ENCODE data around the gene HLX.

The HLX gene

DNA sequence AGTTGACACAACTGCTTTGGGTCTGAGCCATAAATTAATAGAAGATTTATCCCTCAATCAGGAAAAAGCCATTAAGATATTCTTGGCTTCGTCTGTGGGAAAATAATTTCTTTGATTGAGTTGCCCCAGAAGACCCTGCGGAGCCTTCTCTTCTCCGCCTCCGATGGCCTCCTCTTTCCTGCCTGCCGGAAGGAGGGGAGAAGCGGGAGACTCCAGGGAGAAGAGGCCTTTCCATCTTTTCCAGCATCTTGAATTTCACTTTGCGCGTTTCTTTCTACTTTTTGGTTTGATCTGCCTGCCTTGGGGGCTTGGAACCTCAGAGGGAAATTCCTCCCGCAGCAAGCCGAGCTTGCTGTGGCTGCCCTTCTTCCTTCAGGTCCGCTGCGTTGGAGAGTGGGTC is 16.8 kb downstream of the HLX start:
- no peak for DNase-seq

DNA sequence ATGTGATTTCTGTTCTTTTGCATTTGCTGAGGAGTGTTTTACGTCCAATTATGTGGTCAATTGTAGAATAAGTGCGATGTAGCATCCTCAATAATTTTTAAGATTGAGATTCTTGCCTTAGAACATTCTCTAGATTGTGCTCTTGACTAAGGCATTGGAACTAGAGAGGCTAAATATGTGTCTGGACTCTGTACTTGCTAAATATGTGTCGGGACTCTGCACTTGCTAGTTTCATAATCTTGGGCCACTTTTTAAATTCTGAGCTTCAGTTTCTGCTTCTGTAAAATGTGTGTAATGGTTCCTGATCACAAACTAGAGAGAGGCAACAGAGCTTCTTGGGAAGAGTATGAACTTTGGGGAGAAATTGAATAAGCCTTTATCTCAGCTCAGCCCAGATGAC is 21.6 kb downstream of the HLX start:
- DNase-seq = no peak

DNA sequence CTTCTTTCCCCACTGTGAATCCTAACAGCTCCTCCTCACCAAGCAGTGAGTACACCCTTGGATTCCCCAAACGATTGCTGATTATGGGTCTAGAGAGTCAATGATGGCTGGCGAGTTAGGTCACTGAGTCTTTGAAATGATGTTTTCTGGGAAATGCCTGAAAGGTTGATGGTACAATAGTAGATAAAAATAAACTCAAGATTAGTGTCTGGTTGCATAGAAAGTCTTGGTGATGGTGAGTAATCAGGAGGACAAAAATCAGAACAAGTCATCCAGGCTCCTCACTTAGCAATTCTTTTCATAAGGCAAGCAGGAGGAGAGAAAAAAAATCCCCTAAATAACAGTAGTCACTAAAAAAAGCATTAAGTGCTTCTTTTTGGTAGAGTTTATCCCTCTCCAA is 22.6 kb downstream of the HLX start:
- DNase-seq = no peak

DNA sequence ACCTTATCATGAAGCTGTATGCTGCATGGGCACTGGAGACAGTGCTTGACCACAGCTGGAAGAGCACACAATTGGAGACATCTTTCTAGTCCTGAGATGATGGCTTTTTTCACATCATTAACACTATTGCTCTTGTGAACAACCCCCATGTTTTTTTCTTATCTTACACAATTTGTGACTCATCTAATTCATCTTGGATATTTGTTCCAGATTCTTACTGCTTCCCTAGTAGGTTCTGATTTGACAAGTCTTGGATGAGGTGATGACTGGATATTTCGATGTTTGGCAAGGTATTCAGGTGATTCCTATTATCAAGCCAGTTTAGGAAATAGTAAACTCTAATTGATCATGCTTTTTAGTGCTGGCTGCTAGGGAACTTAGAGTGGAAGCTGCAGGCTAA is 23.7 kb downstream of the HLX start:
- DNase-seq = no peak

DNA sequence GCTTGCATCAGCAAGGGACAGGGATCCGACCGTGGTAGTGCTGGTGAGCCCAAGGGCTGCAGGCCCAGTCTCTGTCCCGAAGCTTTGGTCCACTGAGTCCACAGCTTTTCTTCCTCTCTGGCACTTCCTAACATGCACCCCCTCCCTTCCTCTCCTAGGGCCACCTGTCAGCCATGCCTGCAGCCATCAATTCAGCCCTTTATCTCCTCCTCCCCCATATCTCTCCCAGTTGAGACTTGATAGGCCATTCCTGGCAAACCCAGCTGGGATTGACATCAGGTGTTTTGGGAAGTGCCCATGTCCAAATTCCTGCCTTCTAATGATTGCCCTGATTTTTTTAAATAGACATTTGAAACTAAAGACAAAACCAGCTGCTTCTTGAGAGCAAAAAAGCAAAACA is 25.6 kb downstream of the HLX start:
- no peak for DNase-seq

DNA sequence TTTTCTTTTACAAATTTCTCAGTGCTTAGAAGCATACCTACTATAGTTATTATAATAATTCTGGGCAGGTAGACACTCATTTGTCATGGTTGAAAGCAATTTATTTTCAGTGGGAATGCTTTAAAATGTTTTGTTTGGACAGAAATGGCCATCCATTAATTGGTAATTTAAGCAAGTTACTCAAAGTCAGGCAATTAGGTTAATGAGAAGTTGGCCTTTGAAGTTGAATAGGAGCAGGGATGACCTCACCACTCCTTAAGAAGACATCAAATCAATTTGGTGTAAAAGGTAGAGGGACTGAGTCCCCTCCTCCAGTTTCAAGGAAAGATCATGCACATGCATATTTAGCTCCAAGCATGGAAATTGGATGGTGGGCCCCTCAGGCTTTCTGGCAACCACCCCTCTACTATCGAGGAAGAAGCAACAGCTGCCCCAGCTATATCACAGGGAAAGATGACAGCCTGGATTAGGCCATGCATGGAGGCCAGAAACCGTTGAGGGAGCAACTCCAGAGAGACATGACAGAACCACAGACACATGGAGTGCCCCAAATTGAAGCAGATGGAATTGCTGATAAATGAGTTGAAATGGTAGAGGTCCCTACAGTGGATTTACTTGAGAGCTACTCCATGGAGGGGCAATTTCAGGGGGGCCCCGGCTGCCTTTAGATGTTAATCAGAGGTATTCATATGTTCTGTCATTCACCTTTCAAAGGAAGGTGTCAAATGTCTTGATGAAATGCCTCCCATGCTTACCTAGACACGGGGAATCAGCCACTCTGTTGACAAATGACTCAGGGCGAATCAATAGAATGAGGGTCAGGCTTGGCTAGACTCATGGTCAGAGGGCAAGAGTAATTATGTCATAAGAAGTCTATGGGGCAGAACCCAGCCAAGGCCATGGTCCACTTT is 26.7 kb downstream of the HLX start:
- DNase-seq = no peak

DNA sequence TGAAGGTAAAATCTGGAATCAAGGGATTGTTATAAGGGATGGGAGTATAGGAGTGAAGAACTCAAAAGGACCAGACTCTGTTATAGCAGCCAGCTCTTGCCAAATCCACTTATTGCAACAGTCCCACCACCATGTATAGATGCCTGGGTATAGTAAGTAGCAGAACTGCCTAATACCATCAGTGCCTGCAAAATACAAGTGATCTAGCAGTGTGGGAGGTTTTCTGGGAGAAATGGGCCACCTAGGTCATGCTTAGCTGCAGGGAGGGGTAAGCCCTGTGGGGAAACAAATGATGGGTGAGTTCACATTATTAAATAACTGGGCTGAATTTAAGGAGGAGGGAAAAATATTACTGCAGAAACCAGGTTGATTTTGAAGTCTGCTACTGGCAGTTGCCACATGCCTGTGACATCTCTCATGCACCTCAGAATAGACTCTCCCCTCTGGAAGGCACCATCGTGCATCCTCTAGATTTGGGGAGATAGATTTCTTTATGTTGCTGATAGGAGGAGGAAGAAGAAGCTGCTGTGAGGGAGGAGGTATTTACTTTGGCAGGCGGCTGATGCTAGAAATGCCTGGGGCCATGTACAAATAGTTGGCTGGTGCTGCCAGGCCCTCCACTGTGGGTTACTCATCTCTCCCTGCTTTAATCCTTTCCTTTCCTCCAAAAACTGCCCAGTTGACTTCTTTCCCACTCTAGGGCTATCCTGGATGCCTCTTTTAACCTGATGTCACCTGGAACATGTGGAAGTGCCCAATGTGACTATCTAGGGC is 27.5 kb downstream of the HLX start:
- DNase-seq = no peak

DNA sequence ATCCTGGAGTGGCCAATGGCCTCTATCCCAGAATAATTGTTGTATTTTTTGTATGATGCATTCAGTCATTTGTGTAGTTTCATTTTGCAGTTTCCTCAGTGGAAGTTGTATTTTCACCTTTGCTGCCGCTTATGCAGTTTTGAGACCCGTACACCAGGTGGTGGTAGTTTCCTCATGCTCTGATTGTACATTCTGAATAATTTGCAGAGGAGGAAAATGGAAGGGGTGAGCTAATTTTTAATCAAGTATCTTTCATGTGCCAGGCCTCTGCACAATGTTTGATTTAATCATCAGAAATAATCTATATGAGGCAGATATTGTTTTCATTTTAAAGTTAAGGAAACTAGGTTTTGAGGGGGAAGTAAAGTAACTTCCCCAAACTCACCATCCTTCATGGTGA is 29.5 kb downstream of the HLX start:
- no peak for DNase-seq

DNA sequence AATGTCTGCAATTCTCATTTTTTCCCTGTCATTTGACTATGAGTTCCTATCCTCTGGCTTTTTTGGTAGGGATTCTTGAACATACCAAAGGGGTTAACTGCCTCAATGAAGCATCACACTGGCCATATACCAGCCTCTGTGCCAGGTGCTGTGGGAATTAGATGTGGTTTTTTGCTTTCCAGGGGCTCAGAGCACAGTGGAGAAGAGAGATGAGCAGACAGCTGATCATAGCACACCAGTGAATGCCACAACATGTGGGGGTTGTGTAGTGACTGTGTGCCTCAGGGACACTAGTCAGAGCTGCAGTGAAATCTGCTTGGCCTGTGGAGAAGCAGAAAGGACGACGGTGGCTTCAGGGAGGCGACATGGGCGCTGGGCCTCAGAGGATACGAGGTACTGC is 30.8 kb downstream of the HLX start:
- no peak for DNase-seq

DNA sequence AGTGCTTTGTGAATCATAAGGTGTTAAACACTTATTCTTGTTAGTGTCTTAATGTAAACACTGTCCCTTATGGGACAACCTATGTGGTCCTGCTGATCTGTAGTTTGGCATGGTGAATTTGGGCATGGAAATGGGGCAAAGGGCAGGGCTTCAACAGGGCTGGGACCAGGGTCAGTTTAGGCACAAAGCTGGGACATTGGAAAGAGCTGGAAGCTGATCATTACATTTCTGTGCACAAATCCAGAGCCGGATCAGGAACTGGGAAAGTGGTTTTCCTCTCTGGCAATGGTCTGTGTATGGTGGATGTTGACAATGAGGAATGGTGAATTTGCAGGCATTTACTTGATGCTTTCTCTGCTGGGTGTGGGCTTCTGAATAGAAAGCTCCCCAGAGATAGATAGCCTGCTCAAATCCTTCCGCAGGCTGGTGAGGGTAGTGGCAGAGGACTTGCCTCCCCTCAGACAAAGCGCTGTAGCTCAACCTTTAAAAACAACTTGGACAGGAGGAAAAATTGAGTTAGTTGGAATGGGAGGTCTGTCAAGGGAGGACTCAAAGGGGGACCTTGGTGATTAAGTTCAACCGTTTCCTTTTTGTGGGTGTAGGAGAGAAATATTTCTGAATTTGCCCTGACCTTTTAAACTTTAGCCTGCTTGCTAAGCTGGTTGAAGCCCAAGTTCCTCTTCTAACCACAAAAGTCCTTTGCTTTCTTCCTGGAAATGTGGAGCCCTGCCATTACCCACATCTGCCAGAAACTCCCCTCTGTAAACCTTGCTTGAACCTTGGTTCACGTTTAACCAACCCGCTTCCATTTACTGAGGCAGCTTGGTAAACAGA is 35.3 kb downstream of the HLX start:
- DNase-seq = no peak

DNA sequence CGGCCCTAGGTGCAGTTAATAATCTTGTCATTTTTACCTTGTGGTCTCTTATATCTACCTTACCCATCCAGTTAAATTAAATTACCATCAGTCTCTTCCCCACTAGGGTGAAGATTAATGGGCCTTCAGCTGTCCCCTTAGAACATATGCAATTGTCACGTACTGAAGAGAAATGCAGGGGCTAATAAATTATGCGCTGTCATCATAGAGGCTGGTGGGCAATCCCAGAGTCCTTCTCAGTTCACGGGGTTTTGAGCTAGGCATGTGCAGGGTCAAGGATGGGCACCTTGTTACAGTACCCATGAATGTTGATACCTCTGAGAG is 35.8 kb downstream of the HLX start:
- no peak for DNase-seq

DNA sequence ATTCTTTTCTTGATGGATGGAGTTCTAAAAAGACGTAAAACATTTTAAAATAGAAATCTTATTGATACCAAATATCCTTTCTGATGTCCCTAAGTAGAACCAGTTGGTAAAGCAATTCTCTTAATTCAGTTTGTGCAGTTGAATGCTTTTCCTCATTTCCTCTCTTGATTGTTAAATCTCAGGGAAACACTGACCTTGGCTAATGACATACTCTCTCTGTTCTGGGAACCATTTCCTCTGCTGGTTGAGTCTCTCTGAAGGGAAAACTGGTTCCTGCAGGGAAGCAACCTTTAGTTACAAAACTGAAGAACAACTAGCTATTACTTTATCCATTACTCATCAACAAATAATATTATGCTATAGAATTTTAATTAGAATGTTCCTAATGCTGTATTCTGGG is 36.7 kb downstream of the HLX start:
- no peak for DNase-seq

DNA sequence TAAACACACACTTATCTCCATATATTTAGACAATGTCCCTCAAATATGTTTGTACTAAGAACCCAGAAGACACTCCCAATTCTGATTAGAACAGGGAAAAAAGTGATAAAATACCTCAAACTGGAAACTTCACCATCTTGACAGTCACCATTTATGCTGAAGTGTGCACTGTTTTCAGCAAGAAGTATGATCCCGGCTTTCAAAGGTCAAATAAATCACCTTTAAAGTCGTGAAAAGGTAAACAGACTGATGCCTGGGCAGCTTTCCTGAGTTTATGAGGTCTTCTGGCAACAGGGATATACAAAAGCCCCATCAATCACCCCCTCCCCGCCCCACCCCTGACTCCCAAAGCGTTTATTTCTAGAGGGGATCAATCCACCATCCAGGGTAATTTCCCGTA is 37.9 kb downstream of the HLX start:
- DNase-seq = no peak

DNA sequence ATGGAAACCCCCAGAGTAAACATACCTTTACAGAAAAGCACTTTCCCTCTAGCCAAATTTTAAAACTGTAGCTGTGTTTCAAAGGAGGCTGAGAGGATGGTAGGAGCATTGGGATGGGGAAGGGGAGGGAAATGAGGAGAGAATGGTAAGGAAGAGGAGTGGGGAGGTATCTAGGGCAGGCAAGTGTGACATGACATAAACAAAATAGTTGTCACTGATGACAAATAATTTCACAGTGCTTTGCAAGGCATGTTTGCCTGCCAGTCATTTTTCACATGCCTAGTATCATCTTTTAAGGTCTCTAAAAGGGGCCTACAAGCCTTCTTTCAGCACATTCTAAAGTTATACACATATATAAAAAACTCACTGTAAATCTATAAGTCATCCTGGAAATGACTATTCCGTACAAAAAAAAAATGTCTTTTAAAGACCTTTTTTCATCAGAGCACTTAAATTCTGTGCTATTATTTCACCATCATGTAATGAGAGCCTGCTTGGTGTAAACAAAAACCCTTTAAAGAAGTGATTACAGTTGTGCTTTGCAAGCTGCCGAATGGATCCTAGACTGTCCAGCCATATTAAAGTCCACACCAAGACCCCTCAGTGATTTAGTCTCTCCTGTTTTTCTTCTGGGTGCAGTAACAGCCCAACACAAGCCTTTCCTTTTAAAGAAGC is 38.4 kb downstream of the HLX start:
- no peak for DNase-seq

DNA sequence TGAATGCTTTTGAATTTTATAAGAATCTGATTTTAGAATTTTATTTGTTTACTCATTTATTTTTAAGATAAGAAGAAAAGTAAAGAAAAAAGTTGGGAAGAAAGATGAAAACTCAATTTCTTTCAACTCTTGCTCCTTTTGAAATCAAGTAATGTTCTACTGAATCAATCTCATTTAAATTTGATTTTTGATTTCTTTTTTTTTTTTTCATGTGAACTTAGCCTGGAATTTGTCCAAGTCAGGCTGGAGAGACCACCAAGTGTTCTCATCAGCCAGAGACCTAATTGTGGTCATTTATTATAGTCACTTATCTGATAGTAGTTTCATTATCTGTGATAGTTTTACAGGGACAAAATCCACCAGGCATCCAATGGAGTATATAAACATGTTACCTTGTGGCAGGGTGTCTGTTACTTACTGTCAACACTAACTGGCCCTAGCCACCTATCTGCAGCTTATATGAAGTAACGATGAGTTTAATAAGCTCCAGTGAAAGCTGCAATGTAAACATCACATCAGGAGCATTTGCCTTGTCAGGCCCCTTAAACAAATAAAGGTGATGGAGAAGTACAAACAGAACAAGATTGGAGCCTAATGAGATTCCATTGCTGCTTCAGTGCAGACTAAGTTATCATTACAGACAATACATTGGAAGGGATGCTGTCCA is 39.2 kb downstream of the HLX start:
- DNase-seq = no peak

DNA sequence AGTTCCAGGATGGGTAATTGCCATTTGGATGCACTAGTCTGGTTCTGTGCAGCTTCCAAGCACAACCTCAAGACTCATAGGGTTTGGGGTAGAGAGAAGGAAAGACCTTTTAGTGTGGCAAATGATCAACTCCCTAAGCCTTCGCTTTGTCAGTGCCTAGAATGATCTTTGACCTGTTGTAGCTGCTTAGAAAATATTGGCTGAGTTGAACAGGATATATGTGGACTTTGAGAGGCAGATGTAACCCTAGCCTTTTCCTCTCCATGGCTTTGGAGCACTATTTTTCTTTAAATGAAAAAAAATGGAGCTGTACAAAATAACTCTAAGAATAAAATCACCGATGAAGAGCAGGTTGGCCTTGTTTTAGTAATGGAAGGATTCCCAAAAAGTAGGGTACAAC is 41.7 kb downstream of the HLX start:
- no peak for DNase-seq

DNA sequence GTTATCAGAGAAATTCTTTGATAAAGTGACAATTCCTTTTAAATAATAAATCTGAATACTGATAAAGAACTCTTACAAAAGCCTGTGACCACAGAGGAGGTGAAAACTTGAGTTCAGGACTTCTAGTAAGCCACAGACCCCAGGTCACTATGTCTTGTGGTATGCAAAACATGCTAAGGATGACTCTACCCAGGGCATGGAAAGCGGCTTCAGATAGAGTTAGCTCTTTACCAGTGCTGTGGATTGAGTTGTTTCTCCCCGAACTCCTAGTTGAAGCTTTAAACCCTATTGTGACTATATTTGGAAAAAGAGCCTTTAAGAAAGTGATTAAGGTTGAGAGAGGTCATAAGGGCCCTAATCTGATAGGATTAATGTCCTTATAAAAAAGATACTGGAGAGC is 42.3 kb downstream of the HLX start:
- DNase-seq = no peak

DNA sequence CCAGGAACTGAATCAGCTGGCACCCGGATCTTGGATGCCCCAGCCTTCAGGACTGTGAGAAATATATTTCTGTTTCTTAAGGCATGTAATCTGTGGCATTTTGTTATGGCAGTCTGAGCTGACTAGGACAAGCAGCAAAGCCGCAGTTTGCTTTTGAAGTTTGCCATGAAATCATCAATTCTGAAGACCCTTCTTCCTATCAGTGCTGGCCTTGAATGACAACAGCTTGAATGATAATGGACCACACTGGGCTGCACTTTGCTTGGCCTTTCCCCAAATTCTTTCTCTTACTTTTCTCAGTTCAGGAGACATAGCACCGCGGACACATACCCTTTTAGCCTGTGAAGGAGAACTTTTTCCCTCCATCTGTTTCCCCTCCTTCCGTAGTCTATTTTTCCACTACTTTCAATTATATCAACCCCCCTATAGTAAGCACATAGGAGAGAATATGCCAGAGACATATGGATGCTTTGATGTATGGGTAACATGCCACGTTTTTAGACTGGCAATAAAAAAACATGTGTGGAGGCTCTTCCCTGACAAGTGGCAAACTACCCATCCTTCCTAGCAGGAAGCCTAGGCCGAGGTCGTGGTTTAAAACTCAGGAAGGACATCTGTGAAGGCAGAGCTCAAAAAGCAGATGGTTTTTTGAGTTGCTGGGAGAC is 42.9 kb downstream of the HLX start:
- no peak for DNase-seq

DNA sequence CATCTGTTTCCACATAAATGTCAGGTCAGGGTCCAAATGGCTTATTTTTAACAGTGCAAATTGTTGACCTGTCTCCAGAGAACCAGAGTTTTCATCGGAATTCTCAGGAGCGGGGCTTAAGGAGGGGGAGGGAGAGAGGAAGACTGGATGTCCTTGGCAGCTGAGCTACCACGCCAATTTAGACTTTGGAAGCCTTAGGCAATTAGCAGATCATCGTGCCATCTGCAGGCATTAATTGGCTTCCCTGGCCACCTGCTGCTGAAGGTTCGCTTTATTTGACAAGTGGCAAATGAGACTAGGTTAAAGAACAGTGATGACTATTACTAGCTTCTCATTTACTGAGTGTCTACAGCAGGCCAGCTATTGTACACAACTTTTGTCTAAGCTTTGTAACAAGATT is 43.7 kb downstream of the HLX start:
- DNase-seq = no peak

DNA sequence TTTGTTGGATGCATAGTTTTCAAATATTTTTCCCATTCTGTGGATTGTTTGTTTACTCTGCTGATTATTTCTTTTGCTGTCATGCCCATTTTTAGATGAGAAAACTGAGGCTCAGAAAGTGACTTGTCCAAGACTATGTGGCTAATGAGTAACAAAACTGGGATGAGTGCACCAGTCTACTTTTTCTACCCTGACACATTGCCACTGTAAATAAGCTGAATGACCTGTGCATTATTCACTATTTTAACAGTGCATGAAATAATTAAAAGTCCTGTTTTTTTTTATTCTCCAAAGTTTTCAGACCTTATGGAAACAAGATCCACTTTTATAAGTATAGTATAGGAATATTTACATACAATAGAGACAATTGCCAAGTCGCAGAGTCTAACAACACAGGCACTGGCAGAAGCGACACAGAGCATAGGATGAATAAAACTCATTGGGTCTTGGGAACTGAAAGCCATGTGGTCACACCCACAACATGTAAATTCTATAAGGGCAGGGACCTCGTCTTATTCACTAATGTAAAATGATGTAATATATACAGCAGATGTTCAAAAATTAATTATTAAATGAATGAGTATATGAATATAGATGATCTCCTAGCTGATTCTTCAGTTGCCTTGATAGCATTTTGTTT is 45.2 kb downstream of the HLX start:
- no peak for DNase-seq

DNA sequence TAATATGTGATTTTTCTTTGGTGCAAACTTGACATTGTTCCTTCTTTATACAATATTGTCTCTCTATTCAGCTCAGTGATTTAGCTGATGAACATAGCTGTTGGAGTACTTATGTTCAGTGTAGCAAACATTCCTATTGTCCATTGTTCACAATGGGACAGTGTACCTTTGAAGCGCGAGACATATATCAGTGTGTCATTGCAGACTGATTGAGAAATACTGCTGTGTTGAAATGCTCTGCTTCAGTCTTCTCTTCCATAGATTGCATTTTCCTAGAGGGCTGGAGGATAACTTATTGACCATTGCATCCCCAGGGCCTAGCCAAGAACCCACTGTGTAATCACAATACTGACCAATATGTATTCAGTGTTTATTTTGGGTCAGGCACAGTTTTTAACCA is 46.5 kb downstream of the HLX start:
- DNase-seq = no peak
